Right lobe of liver (tissue), 4 donors: ENCODE results near the gene PRDX6.

Source experiments
- CTCF ChIP-seq, 4 donors: fragments of 200-600 bp in 3 of 4; fragments of 450-650 bp in 1 of 4; IDR thresholded peaks; one replicate each; pipeline versions ENCODE4 v1.5.1 to v1.8.0; 2016 to 2022; ENCODE audit warnings: antibody characterized with exemption in 4 of 4, mild to moderate bottlenecking in 2 of 4
- POLR2A ChIP-seq: fragments of 450-650 bp; IDR thresholded peaks from one replicate; pipeline ENCODE4 v1.6.1; 2017; ENCODE audit warnings: antibody characterized with exemption, mild to moderate bottlenecking
- donor health status: DM: no; HTN: no; CAD: no.
- donor health status: DM: no; HTN: no; CAD: no.
- donor health status: DM: no; HTN: yes; CAD: no.

- TF ChIP-seq CTCF (IDR thresholded peaks at IDR 0.05), result peak in 1 of 4 donors; percentile 0
- TF ChIP-seq POLR2A, result peak; percentile 21
These were observed 27.1 kb downstream of the PRDX6 start for GRCh38 chr1:173504268-173504667.
